K562 (cell line): ENCODE data around the gene FSTL4. TPM values are rescaled to one million over a fixed set of nuclear protein-coding genes. Genes with fewer than 3 reads are reported as not detected.

Experiments used
- ATAC-seq: fragments of 200-7000 bp; cut with Tn5 transposase; 3 replicates; pipeline ENCODE4 v1.9.1; 2020; ENCODE audit warnings: moderate library complexity
- BruUV-seq: library from RNA; stranded (reverse); fragments of 400-500 nt; replicated peaks from 2 replicates; lab custom pipeline; 2021; lab: Mats Ljungman, UMichigan
- CTCF ChIA-PET: fragments of 300-600 bp; formaldehyde crosslinking; extraction: SDS; loops from one replicate; lab custom pipeline; 2021; ENCODE audit warnings: low intra/inter-chr PET ratio; lab: Yijun Ruan, JAX
- POLR2A ChIA-PET: fragments of 300-600, 350-650 bp; sonication (Branson Sonifier 250); formaldehyde crosslinking; extraction: SDS; loops from one replicate; lab custom pipeline; 2021; ENCODE audit warnings: antibody characterized with exemption, inconsistent platforms; lab: Yijun Ruan, JAX
- DNase-seq, 4 experiments: peaks; one replicate each; pipeline versions ENCODE4 v3.0.0 to v3.0.0-alpha.2; 2011 to 2018; ENCODE audit warnings: low spot score in 3 of 4, mixed read lengths in 3 of 4; ENCODE audit errors: extremely low read depth in 1 of 4
- FAIRE-seq: peaks from 2 replicates; lab custom pipeline; 2011; peaks lifted over from hg19 to GRCh38; lab: Jason Lieb, UNC
- H2AFZ ChIP-seq: 2 replicates; pipeline ENCODE4 v1.6.0; 2011; ENCODE audit warnings: low read depth, low read length, control low read depth, inconsistent platforms
- H3K27ac ChIP-seq: fragments of 200-600 bp; 3 replicates; pipeline ENCODE4 v1.8.0; 2011; ENCODE audit warnings: low read depth, mild to moderate bottlenecking, control low read depth, inconsistent platforms, low read length, moderate library complexity, mixed read lengths; ENCODE audit errors: extremely low read depth
- H3K27me3 ChIP-seq, 2 experiments: fragments of 300-600 bp in 1 of 2; 2 replicates in 1 of 2; 3 replicates in 1 of 2; pipeline versions ENCODE4 v1.6.0 to v1.8.0; 2011; ENCODE audit warnings: inconsistent platforms in 2 of 2, low read length in 2 of 2, mild to moderate bottlenecking in 1 of 2, mixed read lengths in 1 of 2, moderate library complexity in 1 of 2; ENCODE audit not compliant: control insufficient read depth in 2 of 2, insufficient read depth in 2 of 2
- H3K36me3 ChIP-seq: fragments of 300-600 bp; 3 replicates; pipeline ENCODE4 v1.8.0; 2011; ENCODE audit warnings: mild to moderate bottlenecking, low read length, inconsistent platforms; ENCODE audit not compliant: control insufficient read depth, insufficient read depth
- H3K4me1 ChIP-seq, 2 experiments: fragments of 200-600 bp in 1 of 2; replicated peaks in 1 of 2; 2 replicates in 1 of 2; 3 replicates in 1 of 2; pipeline versions ENCODE4 v1.5.1 to v1.8.0; 2011; ENCODE audit warnings: inconsistent platforms in 2 of 2, low read length in 2 of 2, mild to moderate bottlenecking in 1 of 2, mixed read lengths in 1 of 2, moderate library complexity in 1 of 2; ENCODE audit not compliant: control insufficient read depth in 2 of 2, insufficient read depth in 2 of 2
- H3K4me2 ChIP-seq: 2 replicates; pipeline ENCODE4 v1.6.1; 2011; ENCODE audit warnings: low read length, control low read depth, inconsistent platforms, mixed read lengths; ENCODE audit not compliant: insufficient read depth
- H3K4me3 ChIP-seq: fragments of 200-600 bp; sonication (generic), shearing (Covaris generic); 2 replicates; pipeline ENCODE4 v1.5.1; 2016; ENCODE audit warnings: control low read depth, inconsistent platforms
- H3K79me2 ChIP-seq: fragments of 200-600 bp; 3 replicates; pipeline ENCODE4 v1.8.0; 2011; ENCODE audit warnings: low read length, inconsistent platforms; ENCODE audit not compliant: control insufficient read depth, insufficient read depth
- H3K9ac ChIP-seq, 2 experiments: 2 replicates each; pipeline versions ENCODE4 v1.6.0 to v1.6.1; 2011; ENCODE audit warnings: low read depth in 2 of 2, low read length in 2 of 2, control low read depth in 1 of 2, inconsistent platforms in 1 of 2, mild to moderate bottlenecking in 1 of 2, mixed read lengths in 1 of 2; ENCODE audit not compliant: insufficient read depth in 1 of 2
- H3K9me1 ChIP-seq: one replicate; pipeline ENCODE4 v1.6.0; 2011; ENCODE audit warnings: inconsistent platforms, mild to moderate bottlenecking, low read length, moderate library complexity; ENCODE audit not compliant: control insufficient read depth, insufficient read depth
- H3K9me3 ChIP-seq: replicated peaks from 2 replicates; pipeline ENCODE4 v1.5.1; 2011; ENCODE audit warnings: low read depth, low read length, inconsistent platforms; ENCODE audit not compliant: control insufficient read depth, insufficient read depth
- H4K20me1 ChIP-seq: replicated peaks from 2 replicates; pipeline ENCODE4 v1.6.1; 2011; ENCODE audit warnings: low read length, inconsistent platforms, mixed read lengths; ENCODE audit not compliant: control insufficient read depth, insufficient read depth
- DACH1 ChIP-seq: fragments of 450-650 bp; IDR thresholded peaks from 2 replicates; pipeline ENCODE4 v1.6.1; 2018; ENCODE audit not compliant: partially characterized antibody
- HEY1 ChIP-seq: fragments of 250-450 bp; sonication (Bioruptor Pico); IDR thresholded peaks from 2 replicates; pipeline ENCODE4 v1.5.0; 2020; ENCODE audit warnings: mild to moderate bottlenecking, moderate library complexity, borderline replicate concordance
- JUND ChIP-seq, 2 experiments: IDR thresholded peaks; 2 replicates in 1 of 2; 3 replicates in 1 of 2; pipeline ENCODE4 v1.6.1; 2011; ENCODE audit warnings: borderline replicate concordance in 2 of 2, low read depth in 2 of 2, low read length in 2 of 2, improper control_type of control experiment in 1 of 2, missing biosample characterization in 1 of 2, missing genetic modification characterization in 1 of 2, missing genetic modification reagents in 1 of 2
- MBD1 ChIP-seq: fragments of 250-450 bp; sonication (Bioruptor Pico); IDR thresholded peaks from 2 replicates; pipeline ENCODE4 v1.8.0; 2022; ENCODE audit warnings: inconsistent platforms
- OTX1 ChIP-seq: fragments of 450-650 bp; formaldehyde crosslinking; IDR thresholded peaks from 2 replicates; pipeline ENCODE4 v1.4.0; 2022; ENCODE audit warnings: mild to moderate bottlenecking
- RFX1 ChIP-seq: fragments of 450-650 bp; IDR thresholded peaks from 2 replicates; pipeline ENCODE4 v1.6.1; 2016; ENCODE audit warnings: mild to moderate bottlenecking, moderate library complexity
- SIN3A ChIP-seq, 2 experiments: fragments of 150-350 bp in 1 of 2; IDR thresholded peaks; 2 replicates each; pipeline ENCODE4 v1.6.1; 2011 to 2016; ENCODE audit warnings: borderline replicate concordance in 2 of 2, low read depth in 2 of 2, low read length in 2 of 2, mild to moderate bottlenecking in 2 of 2, moderate library complexity in 2 of 2; ENCODE audit not compliant: control insufficient read depth in 1 of 2
- ZFP30 ChIP-seq: fragments of 250-450 bp; sonication (Bioruptor Pico); IDR thresholded peaks from 2 replicates; pipeline ENCODE4 v1.8.0; 2022; ENCODE audit warnings: moderate library complexity, mild to moderate bottlenecking, inconsistent platforms, borderline replicate concordance
- WGBS: fragments of 100-300 bp; shearing (Covaris generic); methylation state at CpG from one replicate; pipeline ENCODE4 v1.1.6; 2016; ENCODE audit warnings: low coverage, mixed read lengths; ENCODE audit not compliant: insufficient coverage; ENCODE audit errors: missing lambda C conversion rate; 5-methylcytosine and 5-hydroxymethylcytosine counted together
- in situ Hi-C: fragments of 300-500 bp; cut with MboI; formaldehyde crosslinking; loops from 4 replicates; pipeline ENCODE4 v1.15.0; 2018; ENCODE audit warnings: inconsistent platforms, mixed read lengths
- intact Hi-C: fragments of 100-400 bp; cut with micrococcal nuclease; formaldehyde crosslinking; loops from 2 replicates; pipeline ENCODE4 v1.14.2; 2022
- polyA plus RNA-seq, 8 experiments: library from polyadenylated mRNA; depleted of rRNA in 4 of 8; stranded (reverse) in 5 of 8; unstranded in 3 of 8; fragments of >200 nt; fragmentation: Nextera tagmentation in 2 of 8; fragmentation: Illumina TruSeq in 1 of 8; extraction: Ambion mirVana in 2 of 8; extraction: Trizol in 1 of 8; gene quantifications; 2 replicates each; pipeline versions ENCODE4 v1.2.1 to v1.2.3, GENCODE V29; 2011 to 2014; ENCODE audit warnings: inconsistent platforms in 1 of 8, missing spikeins in 1 of 8
- total RNA-seq, 7 experiments: library from RNA; depleted of rRNA in 6 of 7; stranded (reverse); fragments of >200 nt in 6 of 7; fragmentation: Illumina TruSeq in 2 of 7; extraction: Trizol in 2 of 7; gene quantifications; 2 replicates each; pipeline versions ENCODE4 v1.2.1 to v1.2.3, GENCODE V29; 2011 to 2021; ENCODE audit warnings: low replicate concordance in 1 of 7

Gene FSTL4
- total and polyA plus RNA-seq, 9 of the 15 experiments (the other 6 are each of a cell fraction or from before 2014, with no cell fraction given): 0.08 to 0.18 (median 0.10) TPM; not detected in 5

- no peak for TF ChIP-seq HEY1
- no peak for TF ChIP-seq DACH1
- no peak for TF ChIP-seq SIN3A (IDR thresholded peaks at IDR 0.05; ENCODE audit: borderline replicate concordance in 2 of 2, control insufficient read depth in 1 of 2, low read depth in 2 of 2, low read length in 2 of 2)
- no peak for TF ChIP-seq JUND (IDR thresholded peaks at IDR 0.05; ENCODE audit: borderline replicate concordance, low read depth, low read length)
- no peak for TF ChIP-seq JUND (tag; IDR thresholded peaks at IDR 0.05; ENCODE audit: borderline replicate concordance, low read depth, low read length)
- TF ChIP-seq OTX1 (CRISPR knock-in tag): no peak
- no peak for TF ChIP-seq ZFP30 (CRISPR knock-in tag)
Measured at GRCh38 chr5:133362438-133362837, 249.9 kb downstream of the FSTL4 start (continued).

- H3K4me2 ChIP-seq: no peak overlapping the region
- no peaks in the 10 kb centered on the region for H3K9me1 ChIP-seq
- intact Hi-C loops: loop anchor here (10.0 kb wide), 1 partner anchor 103 kb away; no protein-coding TSS in a partner anchor
- no peak for ATAC-seq
- in situ Hi-C loops: no loop called here
- no peak for FAIRE-seq
- H3K9me3 ChIP-seq: no peaks in the 10 kb centered on the region
- no peak overlapping the region for H3K4me3 ChIP-seq
- no peaks in the 10 kb centered on the region for H3K79me2 ChIP-seq
- TF ChIP-seq MBD1 (no peak), RFX1 (peak; percentile 62)
- H2AFZ ChIP-seq: no peak overlapping the region
- H3K27ac ChIP-seq: no peak overlapping the region
- peaks cover 33 to 52% of the 10 kb centered on the region in 2 experiments for H3K27me3 ChIP-seq
- H3K9ac ChIP-seq: no peak overlapping the region
- H3K36me3 ChIP-seq: no peaks in the 10 kb centered on the region
- POLR2A ChIA-PET: no interaction called here
- no peaks in the 10 kb centered on the region for H4K20me1 ChIP-seq
- BruUV-seq: no TSS peak
- CTCF ChIA-PET: no interaction called here
- no peak for DNase-seq
- 0% methylated on average over 1 of the region's 1 CpG for WGBS
- H3K4me1 ChIP-seq: no peaks in the 10 kb centered on the region
Measured at GRCh38 chr5:133361922-133362321, 250.4 kb downstream of the FSTL4 start.
